ENCODE results near the gene TMEM200A.

GRCh38 chr6:130355572-130355971 lies 10.2 kb upstream of the TMEM200A start:
- TF ChIP-seq CTCF (IDR thresholded peaks at IDR 0.05) (no peak), POLR2AphosphoS5 (IDR thresholded peaks at IDR 0.05) (no peak)

All from stomach (tissue), 4 donors.